GM23248 (cell line): Measurements from ENCODE around the gene MRE11. TPM values are rescaled to one million over a fixed set of nuclear protein-coding genes. Genes with fewer than 3 reads are reported as not detected.

Experiments
- DNase-seq: peaks from one replicate; pipeline ENCODE4 v3.0.0-alpha.2; 2015
- H2AFZ ChIP-seq: fragments of 200-600 bp; sonication (generic); 2 replicates; pipeline ENCODE4 v1.6.1; 2016; ENCODE audit warnings: antibody characterized with exemption
- H3F3A ChIP-seq: fragments of 200-600 bp; sonication (generic); 2 replicates; pipeline ENCODE4 v1.6.1; 2016; ENCODE audit warnings: mild to moderate bottlenecking, antibody characterized with exemption, mixed run types; ENCODE audit not compliant: insufficient read depth
- H3K27ac ChIP-seq: fragments of 200-600 bp; sonication (generic); 2 replicates; pipeline ENCODE4 v1.5.1; 2016; ENCODE audit warnings: mild to moderate bottlenecking
- H3K27me3 ChIP-seq: fragments of 200-600 bp; sonication (generic); replicated peaks from 2 replicates; pipeline ENCODE4 v1.6.1; 2016; ENCODE audit warnings: mild to moderate bottlenecking; ENCODE audit not compliant: insufficient read depth
- H3K36me3 ChIP-seq: fragments of 200-600 bp; sonication (generic); 2 replicates; pipeline ENCODE4 v1.6.1; 2016; ENCODE audit warnings: low read depth, mild to moderate bottlenecking
- H3K4me1 ChIP-seq: fragments of 200-600 bp; sonication (generic); 2 replicates; pipeline ENCODE4 v1.6.1; 2016; ENCODE audit warnings: mild to moderate bottlenecking; ENCODE audit not compliant: insufficient read depth
- H3K4me2 ChIP-seq: fragments of 200-600 bp; sonication (generic); one replicate; pipeline ENCODE4 v1.6.1; 2016; ENCODE audit warnings: mild to moderate bottlenecking; ENCODE audit not compliant: unreplicated experiment
- H3K4me3 ChIP-seq: fragments of 200-600 bp; sonication (generic); 2 replicates; pipeline ENCODE4 v1.5.1; 2016; ENCODE audit warnings: mild to moderate bottlenecking
- H3K79me2 ChIP-seq: fragments of 200-600 bp; sonication (generic); 2 replicates; pipeline ENCODE4 v1.6.1; 2016; ENCODE audit warnings: mild to moderate bottlenecking; ENCODE audit not compliant: insufficient read depth
- H3K9ac ChIP-seq: fragments of 200-600 bp; sonication (generic); 2 replicates; pipeline ENCODE4 v1.6.1; 2016; ENCODE audit warnings: mild to moderate bottlenecking
- H3K9me2 ChIP-seq: fragments of 200-600 bp; sonication (generic); 2 replicates; pipeline ENCODE4 v1.6.1; 2016; ENCODE audit warnings: mixed run types, mild to moderate bottlenecking, moderate library complexity; ENCODE audit not compliant: insufficient read depth
- H3K9me3 ChIP-seq: fragments of 200-600 bp; sonication (generic); one replicate; pipeline ENCODE4 v1.6.1; 2017; ENCODE audit warnings: low read depth
- H4K20me1 ChIP-seq: fragments of 200-600 bp; sonication (generic); 2 replicates; pipeline ENCODE4 v1.6.0; 2016; ENCODE audit not compliant: insufficient read depth
- EZH2 ChIP-seq: fragments of 200-600 bp; sonication (generic); IDR thresholded peaks from 2 replicates; pipeline ENCODE4 v1.6.1; 2018; ENCODE audit warnings: antibody characterized with exemption, mild to moderate bottlenecking; ENCODE audit not compliant: insufficient read depth, poor library complexity, severe bottlenecking
- EZH2phosphoT487 ChIP-seq: fragments of 200-600 bp; sonication (generic); IDR thresholded peaks from 2 replicates; pipeline ENCODE4 v1.6.1; 2018; ENCODE audit warnings: antibody characterized with exemption, moderate library complexity, mild to moderate bottlenecking, low read depth; ENCODE audit not compliant: insufficient read depth
- WGBS, 2 experiments: methylation state at CpG; one replicate each; pipeline ENCODE4 v1.1.6; 2015 to 2017; ENCODE audit warnings: low lambda C conversion rate in 2 of 2, low coverage in 1 of 2; ENCODE audit errors: missing lambda C conversion rate in 2 of 2; 5-methylcytosine and 5-hydroxymethylcytosine counted together
- in situ Hi-C: fragments of 300-500 bp; cut with MboI; formaldehyde crosslinking; loops from 2 replicates; pipeline ENCODE4 v1.15.0; 2020
- polyA plus RNA-seq: library from polyadenylated mRNA; unstranded; fragments of >200 nt; fragmentation: Nextera tagmentation; extraction: Ambion mirVana; gene quantifications from 2 replicates; pipeline ENCODE4 v1.2.1, GENCODE V29; 2016
- total RNA-seq: library from RNA; depleted of rRNA; stranded (reverse); fragments of >200 nt; shearing (Covaris generic); gene quantifications from 2 replicates; pipeline ENCODE4 v1.2.3, GENCODE V29; 2014

The MRE11 gene
- total and polyA plus RNA-seq, 2 experiments from 2014 or later: 10.6 to 15.6 TPM

DNA sequence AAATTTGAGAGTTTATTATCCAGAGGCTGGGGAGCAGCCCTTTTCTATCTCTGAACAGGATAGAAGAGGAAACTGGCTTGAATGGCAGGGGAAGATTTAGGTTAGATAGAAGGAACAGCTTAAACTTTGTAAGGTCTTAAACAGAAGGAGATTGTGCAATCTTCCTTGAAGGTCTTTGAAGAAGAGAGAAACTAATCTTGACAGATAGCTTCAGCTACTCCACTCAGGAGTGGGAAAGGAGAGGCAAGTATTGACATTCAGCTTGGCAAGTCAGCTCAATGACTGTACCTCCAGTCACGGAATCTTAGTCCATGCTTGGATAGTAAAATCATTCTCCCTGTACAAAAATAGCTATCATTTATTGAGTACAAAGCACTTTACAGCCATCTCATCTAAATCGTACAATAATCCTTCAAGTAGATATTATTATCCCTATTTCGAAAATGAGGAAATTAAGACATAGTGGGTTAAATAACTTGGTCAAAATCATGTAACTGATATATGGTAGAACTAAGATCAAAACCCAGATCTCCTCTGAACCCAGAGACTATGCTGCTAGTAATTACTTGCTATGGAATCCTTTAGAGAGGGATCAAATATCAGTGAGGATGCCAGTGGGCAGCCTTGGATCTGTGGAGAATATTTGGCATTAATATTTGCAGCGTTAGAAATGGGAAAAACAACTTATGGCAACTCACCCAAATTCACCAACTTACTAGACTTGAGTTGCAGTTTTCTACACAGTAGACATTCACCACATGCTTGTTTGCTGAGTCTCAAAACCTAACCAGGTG lies 33.2 kb upstream of the MRE11 start:
- no peaks in the 10 kb centered on the region for H3K79me2 ChIP-seq
- H3F3A ChIP-seq: peaks cover 13% of the 10 kb centered on the region; the same call in 1 of the 2 replicates
- H3K9ac ChIP-seq: no peak overlapping the region
- no peaks in the 10 kb centered on the region for H3K27me3 ChIP-seq
- peak overlapping the region; percentile 21; the same call in 1 of the 2 replicates for H2AFZ ChIP-seq
- 19 to 23% methylated on average over 4 of the region's 4 CpGs for WGBS, 2 experiments
- H3K4me1 ChIP-seq: peaks cover 18% of the 10 kb centered on the region
- H3K36me3 ChIP-seq: no peaks in the 10 kb centered on the region
- no peaks in the 10 kb centered on the region for H4K20me1 ChIP-seq
- H3K4me3 ChIP-seq: no peak overlapping the region
- no peak overlapping the region for H3K27ac ChIP-seq
- peak; percentile 70 for DNase-seq
- H3K9me2 ChIP-seq: no peaks in the 10 kb centered on the region
- in situ Hi-C loops: no loop called here
- H3K9me3 ChIP-seq: no peaks in the 10 kb centered on the region
- TF ChIP-seq EZH2phosphoT487: no peak
- no peak for TF ChIP-seq EZH2
- H3K4me2 ChIP-seq: no peak overlapping the region

DNA sequence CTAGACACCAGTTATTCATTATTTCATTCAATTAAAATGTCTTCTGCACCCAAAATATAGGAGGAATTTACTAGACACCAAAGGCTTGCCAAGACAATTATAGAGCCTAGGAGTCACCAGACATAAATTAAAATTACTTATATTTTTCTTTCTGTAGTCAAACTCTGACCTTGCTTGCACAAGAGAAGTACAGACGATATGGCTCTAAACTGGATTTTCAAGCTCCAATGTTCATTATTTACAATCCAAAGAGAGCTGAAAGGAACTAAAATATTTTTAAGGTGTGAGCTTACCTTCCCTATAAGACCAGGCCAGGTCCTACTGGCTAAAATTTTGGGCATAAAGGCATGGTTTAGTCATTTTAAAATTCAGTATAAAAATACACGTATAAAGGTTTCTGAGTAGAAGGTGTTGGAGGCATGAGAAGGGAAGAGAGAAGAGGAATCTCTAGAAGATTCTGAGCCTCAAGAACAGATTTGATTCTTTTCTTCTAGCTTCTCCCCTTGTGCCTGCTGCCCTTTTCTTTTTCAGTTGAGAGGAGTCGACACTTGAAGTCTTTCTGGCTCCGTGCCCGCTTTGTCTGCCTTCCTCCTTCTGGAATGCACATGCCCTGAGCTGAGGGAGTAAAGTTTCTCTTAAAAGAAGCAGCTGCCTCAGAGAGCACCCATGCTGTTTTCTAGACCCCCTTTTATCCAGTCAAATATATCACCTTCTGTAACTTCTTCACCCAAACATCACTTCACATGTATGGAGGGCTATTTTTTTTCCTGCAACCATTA lies 32.1 kb upstream of the MRE11 start:
- H4K20me1 ChIP-seq: no peaks in the 10 kb centered on the region
- peak; percentile 81 for DNase-seq
- in situ Hi-C loops: no loop called here
- peaks cover 13% of the 10 kb centered on the region; the same call in 1 of the 2 replicates for H3F3A ChIP-seq
- no peaks in the 10 kb centered on the region for H3K79me2 ChIP-seq
- no peaks in the 10 kb centered on the region for H3K36me3 ChIP-seq
- TF ChIP-seq EZH2phosphoT487 (no peak), EZH2 (no peak)
- no peak overlapping the region for H3K4me3 ChIP-seq
- H3K4me2 ChIP-seq: peak overlapping the region; percentile 16
- H3K9me2 ChIP-seq: no peaks in the 10 kb centered on the region
- 30 to 31% methylated on average over 5 of the region's 5 CpGs for WGBS, 2 experiments
- H3K9me3 ChIP-seq: no peaks in the 10 kb centered on the region
- H3K27ac ChIP-seq: no peak overlapping the region
- peaks cover 18% of the 10 kb centered on the region for H3K4me1 ChIP-seq
- no peaks in the 10 kb centered on the region for H3K27me3 ChIP-seq
- H2AFZ ChIP-seq: 0 out of 2 replicates have a peak overlapping the region, but pooled peaks have one; percentile 21
- no peak overlapping the region for H3K9ac ChIP-seq

DNA sequence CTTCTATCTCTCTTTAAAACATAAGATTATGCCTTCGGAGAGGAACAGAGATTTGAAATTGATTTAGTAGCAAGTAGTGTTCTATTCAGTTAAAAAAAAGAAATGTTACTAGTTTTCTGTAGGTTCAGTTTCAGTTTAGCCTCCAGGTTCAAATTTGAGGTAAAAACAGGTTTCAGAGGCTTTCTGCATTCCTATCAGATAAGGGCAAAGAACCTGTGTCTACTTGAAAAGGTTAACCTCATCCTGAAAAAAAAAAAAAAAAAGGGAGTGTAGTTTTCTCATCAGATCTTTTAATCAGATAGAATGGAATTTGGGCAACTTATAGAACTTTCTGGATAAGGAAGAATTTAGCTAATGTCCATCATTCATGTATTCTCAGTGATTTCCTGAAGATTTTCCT lies 30.7 kb upstream of the MRE11 start:
- no peak overlapping the region for H3K4me2 ChIP-seq
- H3K9me3 ChIP-seq: no peaks in the 10 kb centered on the region
- no peaks in the 10 kb centered on the region for H3K36me3 ChIP-seq
- no peaks in the 10 kb centered on the region for H3K9me2 ChIP-seq
- no peak for DNase-seq
- H3F3A ChIP-seq: peaks cover 13% of the 10 kb centered on the region; the same call in 1 of the 2 replicates
- H3K27ac ChIP-seq: no peak overlapping the region
- in situ Hi-C loops: no loop called here
- H3K4me1 ChIP-seq: peaks cover 18% of the 10 kb centered on the region
- no peaks in the 10 kb centered on the region for H3K79me2 ChIP-seq
- H3K4me3 ChIP-seq: no peak overlapping the region
- TF ChIP-seq EZH2 (no peak), EZH2phosphoT487 (no peak)
- no peak overlapping the region for H3K9ac ChIP-seq
- 88 to 93% methylated on average over 1 of the region's 1 CpG for WGBS, 2 experiments
- no peaks in the 10 kb centered on the region for H3K27me3 ChIP-seq
- H4K20me1 ChIP-seq: no peaks in the 10 kb centered on the region
- no peak overlapping the region for H2AFZ ChIP-seq

GRCh38 chr11:94521684-94522083 lies 28.0 kb upstream of the MRE11 start:
- Histone ChIP-seq H3F3A (peaks cover 5% of the 10 kb centered on the region; the same call in 1 of the 2 replicates), H3K27ac (no peak overlapping the region), H3K4me3 (no peak overlapping the region), H2AFZ (peak overlapping the region; percentile 51; the same call in 1 of the 2 replicates), H3K79me2 (no peaks in the 10 kb centered on the region), H3K9ac (no peak overlapping the region), H3K9me3 (no peaks in the 10 kb centered on the region), H3K27me3 (no peaks in the 10 kb centered on the region), H3K36me3 (no peaks in the 10 kb centered on the region), H3K4me2 (no peak overlapping the region), H3K4me1 (peaks cover 13% of the 10 kb centered on the region), H3K9me2 (no peaks in the 10 kb centered on the region), H4K20me1 (no peaks in the 10 kb centered on the region)
- 51 to 69% methylated on average over 4 to 5 of the region's 5 CpGs for WGBS, 2 experiments
- DNase-seq: peak; percentile 70
- in situ Hi-C loops: no loop called here
- TF ChIP-seq EZH2 (no peak), EZH2phosphoT487 (no peak)
